ENCODE measurements around the gene RAN.
"Not testable (repeated sequence)": the region's sequence is repeated elsewhere in the genome, so short reads cannot be mapped to it uniquely, and the experiment has no call there.

Gene RAN

GRCh38 chr12:130839770-130840404, 32.0 kb upstream of the RAN start:
- Histone ChIP-seq H3K4me3 (replicated peaks; ENCODE audit: insufficient read depth, low read length) (no peak overlapping the region), H3K27ac (replicated peaks) (no peak overlapping the region)
- TF ChIP-seq POLR2AphosphoS5 (IDR thresholded peaks at IDR 0.05; ENCODE audit: low read depth) (no peak), REST (IDR thresholded peaks at IDR 0.05; ENCODE audit: insufficient replicate concordance, low read depth) (no peak), GABPA (IDR thresholded peaks at IDR 0.05; ENCODE audit: low read depth) (no peak), CTCF (IDR thresholded peaks at IDR 0.05; ENCODE audit: insufficient read depth, low read length) (no peak), SPI1 (IDR thresholded peaks at IDR 0.05; ENCODE audit: borderline replicate concordance, low read depth) (no peak)

GRCh38 chr12:130846369-130846768, 25.5 kb upstream of the RAN start:
- no peak for DNase-seq (ENCODE audit: low read depth in 1 of 2, low spot score in 1 of 2)
- no peak overlapping the region for H3K27ac ChIP-seq (replicated peaks)
- no peak overlapping the region for H3K4me3 ChIP-seq (replicated peaks; ENCODE audit: insufficient read depth, low read length)
- no peak for TF ChIP-seq REST (IDR thresholded peaks at IDR 0.05; ENCODE audit: insufficient replicate concordance, low read depth)
- TF ChIP-seq CTCF (IDR thresholded peaks at IDR 0.05; ENCODE audit: insufficient read depth, low read length), result no peak
- no peak for TF ChIP-seq SPI1 (IDR thresholded peaks at IDR 0.05; ENCODE audit: borderline replicate concordance, low read depth)
- TF ChIP-seq GABPA (IDR thresholded peaks at IDR 0.05; ENCODE audit: low read depth), result no peak
- no peak for TF ChIP-seq POLR2AphosphoS5 (IDR thresholded peaks at IDR 0.05; ENCODE audit: low read depth)
- no peaks in the 10 kb centered on the region for H3K27me3 ChIP-seq (ENCODE audit: insufficient read depth, poor library complexity, severe bottlenecking)

More at GRCh38 chr12:130839770-130840404, 32.0 kb upstream of the RAN start:
- no peaks in the 10 kb centered on the region for H3K27me3 ChIP-seq (ENCODE audit: insufficient read depth, poor library complexity, severe bottlenecking)
- no peak for DNase-seq (ENCODE audit: low read depth in 1 of 2, low spot score in 1 of 2)

GRCh38 chr12:130847112-130847511, 24.8 kb upstream of the RAN start:
- H3K4me3 ChIP-seq (replicated peaks; ENCODE audit: insufficient read depth, low read length), result no peak overlapping the region
- DNase-seq (ENCODE audit: low read depth in 1 of 2, low spot score in 1 of 2), result no peak
- no peaks in the 10 kb centered on the region for H3K27me3 ChIP-seq (ENCODE audit: insufficient read depth, poor library complexity, severe bottlenecking)
- H3K27ac ChIP-seq (replicated peaks), result no peak overlapping the region
- no peak for TF ChIP-seq GABPA (IDR thresholded peaks at IDR 0.05; ENCODE audit: low read depth)
- no peak for TF ChIP-seq SPI1 (IDR thresholded peaks at IDR 0.05; ENCODE audit: borderline replicate concordance, low read depth)
- TF ChIP-seq REST (IDR thresholded peaks at IDR 0.05; ENCODE audit: insufficient replicate concordance, low read depth), result no peak
- TF ChIP-seq CTCF (IDR thresholded peaks at IDR 0.05; ENCODE audit: insufficient read depth, low read length), result no peak
- TF ChIP-seq POLR2AphosphoS5 (IDR thresholded peaks at IDR 0.05; ENCODE audit: low read depth), result no peak

- H3K4me3 ChIP-seq (replicated peaks; ENCODE audit: insufficient read depth, low read length); DNase-seq (ENCODE audit: low read depth in 1 of 2, low spot score in 1 of 2); H3K27me3 ChIP-seq (ENCODE audit: insufficient read depth, poor library complexity, severe bottlenecking); H3K27ac ChIP-seq (replicated peaks): not testable (repeated sequence)
Measured at GRCh38 chr12:130848105-130848504, 23.8 kb upstream of the RAN start.

GRCh38 chr12:130848785-130849305, 23.0 kb upstream of the RAN start:
- not testable (repeated sequence) for H3K27ac ChIP-seq (replicated peaks); H3K27me3 ChIP-seq (ENCODE audit: insufficient read depth, poor library complexity, severe bottlenecking); DNase-seq (ENCODE audit: low read depth in 1 of 2, low spot score in 1 of 2); H3K4me3 ChIP-seq (replicated peaks; ENCODE audit: insufficient read depth, low read length)

All from HL-60 (cell line).